Measurements from ENCODE around the gene STMND1.
"Not testable (repeated sequence)": the region's sequence is repeated elsewhere in the genome, so short reads cannot be mapped to it uniquely, and the experiment has no call there.

STMND1 gene

GRCh38 chr6:17070400-17070799, 31.4 kb upstream of the STMND1 start:
- H3K27ac ChIP-seq (ENCODE audit: low read length); H3K9me3 ChIP-seq (ENCODE audit: control insufficient read depth in 1 of 2, low read length in 2 of 2): not testable (repeated sequence)

DNA sequence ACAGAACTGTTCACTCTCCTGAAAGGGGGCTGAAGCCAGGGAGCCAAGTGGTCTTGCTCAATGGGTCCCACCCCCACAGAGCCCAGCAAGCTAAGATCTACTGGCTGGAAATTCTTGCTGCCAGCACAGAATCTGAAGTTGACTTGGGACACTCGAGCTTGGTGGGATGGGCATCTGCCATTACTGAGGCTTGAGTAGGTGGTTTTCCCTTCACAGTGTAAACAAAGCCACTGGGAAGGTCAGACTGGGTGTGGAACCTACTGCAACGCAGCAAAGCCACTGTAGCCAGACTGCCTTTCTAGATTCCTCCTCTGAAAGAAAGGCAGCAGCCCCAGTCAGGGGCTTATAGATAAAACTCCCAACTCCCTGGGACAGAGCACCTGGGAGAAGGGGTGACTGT, 28.3 kb upstream of the STMND1 start:
- not testable (repeated sequence) for H3K36me3 ChIP-seq (ENCODE audit: control insufficient read depth in 1 of 2, insufficient read depth in 2 of 2, low read length in 2 of 2); H3K4me3 ChIP-seq (ENCODE audit: low read depth in 1 of 2, low read length in 2 of 2); H3K27ac ChIP-seq (ENCODE audit: low read length); H3K27me3 ChIP-seq (ENCODE audit: low read depth, low read length); H3K9me3 ChIP-seq (ENCODE audit: control insufficient read depth in 1 of 2, low read length in 2 of 2); H3K4me1 ChIP-seq (ENCODE audit: control insufficient read depth in 1 of 2, insufficient read depth in 2 of 2, low read length in 2 of 2)

More at GRCh38 chr6:17070400-17070799, 31.4 kb upstream of the STMND1 start:
- not testable (repeated sequence) for H3K4me1 ChIP-seq (ENCODE audit: control insufficient read depth in 1 of 2, insufficient read depth in 2 of 2, low read length in 2 of 2); H3K36me3 ChIP-seq (ENCODE audit: control insufficient read depth in 1 of 2, insufficient read depth in 2 of 2, low read length in 2 of 2); H3K27me3 ChIP-seq (ENCODE audit: low read depth, low read length); H3K4me3 ChIP-seq (ENCODE audit: low read depth in 1 of 2, low read length in 2 of 2)

GRCh38 chr6:17081273-17081672, 20.6 kb upstream of the STMND1 start:
- no peak overlapping the region for H3K27ac ChIP-seq (ENCODE audit: low read length)
- no peak overlapping the region for H3K4me3 ChIP-seq (ENCODE audit: low read depth in 1 of 2, low read length in 2 of 2)
- H3K27me3 ChIP-seq (ENCODE audit: low read depth, low read length): no peaks in the 10 kb centered on the region
- H3K4me1 ChIP-seq (ENCODE audit: control insufficient read depth in 1 of 2, insufficient read depth in 2 of 2, low read length in 2 of 2): no peaks in the 10 kb centered on the region
- peaks cover 0 to 3% of the 10 kb centered on the region in 2 donors for H3K9me3 ChIP-seq (ENCODE audit: control insufficient read depth in 1 of 2, low read length in 2 of 2)
- H3K36me3 ChIP-seq (ENCODE audit: control insufficient read depth in 1 of 2, insufficient read depth in 2 of 2, low read length in 2 of 2): no peaks in the 10 kb centered on the region

GRCh38 chr6:17081860-17082508, 19.9 kb upstream of the STMND1 start:
- peak overlapping the region; percentile 14 for H3K27ac ChIP-seq (ENCODE audit: low read length)
- H3K4me1 ChIP-seq (ENCODE audit: control insufficient read depth in 1 of 2, insufficient read depth in 2 of 2, low read length in 2 of 2): no peaks in the 10 kb centered on the region
- H3K4me3 ChIP-seq (ENCODE audit: low read depth in 1 of 2, low read length in 2 of 2): no peak overlapping the region
- H3K27me3 ChIP-seq (ENCODE audit: low read depth, low read length): no peaks in the 10 kb centered on the region
- H3K9me3 ChIP-seq (ENCODE audit: control insufficient read depth in 1 of 2, low read length in 2 of 2): peaks cover 0 to 3% of the 10 kb centered on the region in 2 donors
- no peaks in the 10 kb centered on the region for H3K36me3 ChIP-seq (ENCODE audit: control insufficient read depth in 1 of 2, insufficient read depth in 2 of 2, low read length in 2 of 2)

DNA sequence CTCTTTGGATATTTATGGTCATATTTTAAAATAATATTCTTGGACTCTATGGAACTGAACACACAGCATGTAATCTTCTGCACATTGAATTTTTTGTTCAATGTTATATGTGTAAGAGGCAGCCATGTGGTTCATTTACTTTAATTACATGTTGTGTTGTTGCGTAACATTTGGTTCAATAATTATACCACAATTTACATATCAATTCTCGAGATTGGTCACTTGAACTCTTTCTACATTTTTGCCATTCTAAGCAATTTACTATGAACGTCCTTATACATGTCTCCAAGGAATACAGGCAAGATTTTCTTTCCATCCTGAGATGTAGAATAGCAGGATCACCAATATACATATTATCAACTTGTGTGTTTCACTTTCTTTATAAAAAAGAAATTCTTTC, 18.5 kb upstream of the STMND1 start:
- H3K36me3 ChIP-seq (ENCODE audit: control insufficient read depth in 1 of 2, insufficient read depth in 2 of 2, low read length in 2 of 2): no peaks in the 10 kb centered on the region
- peaks cover 0 to 3% of the 10 kb centered on the region in 2 donors for H3K9me3 ChIP-seq (ENCODE audit: control insufficient read depth in 1 of 2, low read length in 2 of 2)
- no peaks in the 10 kb centered on the region for H3K4me1 ChIP-seq (ENCODE audit: control insufficient read depth in 1 of 2, insufficient read depth in 2 of 2, low read length in 2 of 2)
- H3K4me3 ChIP-seq (ENCODE audit: low read depth in 1 of 2, low read length in 2 of 2): no peak overlapping the region
- H3K27me3 ChIP-seq (ENCODE audit: low read depth, low read length): no peaks in the 10 kb centered on the region
- H3K27ac ChIP-seq (ENCODE audit: low read length): no peak overlapping the region

DNA sequence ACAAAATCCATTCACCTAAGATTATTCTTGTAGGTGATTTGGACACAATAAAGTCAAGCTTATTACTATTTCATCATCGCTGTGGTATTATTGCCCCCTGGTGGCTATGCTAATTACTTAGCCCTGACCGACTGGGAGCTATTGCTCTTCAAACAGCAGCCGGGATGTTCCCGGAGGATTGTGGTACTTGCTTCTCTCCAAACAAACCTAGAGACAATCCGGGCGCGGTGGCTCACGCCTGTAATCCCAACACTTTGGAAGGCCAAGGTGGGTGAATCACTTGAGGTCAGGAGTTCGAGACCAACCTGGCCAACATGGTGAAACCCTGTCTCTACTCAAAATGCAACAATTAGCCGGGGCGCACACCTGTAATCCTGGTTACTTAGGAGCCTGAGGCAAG, 15.4 kb upstream of the STMND1 start:
- Histone ChIP-seq H3K4me3 (ENCODE audit: low read depth in 1 of 2, low read length in 2 of 2) (no peak overlapping the region), H3K36me3 (ENCODE audit: control insufficient read depth in 1 of 2, insufficient read depth in 2 of 2, low read length in 2 of 2) (no peaks in the 10 kb centered on the region), H3K27me3 (ENCODE audit: low read depth, low read length) (no peaks in the 10 kb centered on the region), H3K9me3 (ENCODE audit: control insufficient read depth in 1 of 2, low read length in 2 of 2) (no peaks in the 10 kb centered on the region), H3K27ac (ENCODE audit: low read length) (no peak overlapping the region), H3K4me1 (ENCODE audit: control insufficient read depth in 1 of 2, insufficient read depth in 2 of 2, low read length in 2 of 2) (no peaks in the 10 kb centered on the region)

- Histone ChIP-seq H3K36me3 (ENCODE audit: control insufficient read depth in 1 of 2, insufficient read depth in 2 of 2, low read length in 2 of 2) (no peaks in the 10 kb centered on the region), H3K4me1 (ENCODE audit: control insufficient read depth in 1 of 2, insufficient read depth in 2 of 2, low read length in 2 of 2) (no peaks in the 10 kb centered on the region), H3K27ac (ENCODE audit: low read length) (no peak overlapping the region), H3K9me3 (ENCODE audit: control insufficient read depth in 1 of 2, low read length in 2 of 2) (no peaks in the 10 kb centered on the region), H3K27me3 (ENCODE audit: low read depth, low read length) (no peaks in the 10 kb centered on the region), H3K4me3 (ENCODE audit: low read depth in 1 of 2, low read length in 2 of 2) (no peak overlapping the region)
Measured at GRCh38 chr6:17088091-17088611, 13.7 kb upstream of the STMND1 start.

GRCh38 chr6:17091122-17091521, 10.7 kb upstream of the STMND1 start:
- Histone ChIP-seq H3K36me3 (ENCODE audit: control insufficient read depth in 1 of 2, insufficient read depth in 2 of 2, low read length in 2 of 2) (no peaks in the 10 kb centered on the region), H3K9me3 (ENCODE audit: control insufficient read depth in 1 of 2, low read length in 2 of 2) (no peaks in the 10 kb centered on the region), H3K4me3 (ENCODE audit: low read depth in 1 of 2, low read length in 2 of 2) (no peak overlapping the region), H3K27ac (ENCODE audit: low read length) (no peak overlapping the region), H3K27me3 (ENCODE audit: low read depth, low read length) (no peaks in the 10 kb centered on the region), H3K4me1 (ENCODE audit: control insufficient read depth in 1 of 2, insufficient read depth in 2 of 2, low read length in 2 of 2) (no peaks in the 10 kb centered on the region)

- Histone ChIP-seq H3K4me1 (ENCODE audit: control insufficient read depth in 1 of 2, insufficient read depth in 2 of 2, low read length in 2 of 2) (no peaks in the 10 kb centered on the region), H3K4me3 (ENCODE audit: low read depth in 1 of 2, low read length in 2 of 2) (no peak overlapping the region), H3K9me3 (ENCODE audit: control insufficient read depth in 1 of 2, low read length in 2 of 2) (no peaks in the 10 kb centered on the region), H3K27me3 (ENCODE audit: low read depth, low read length) (no peaks in the 10 kb centered on the region), H3K36me3 (ENCODE audit: control insufficient read depth in 1 of 2, insufficient read depth in 2 of 2, low read length in 2 of 2) (no peaks in the 10 kb centered on the region), H3K27ac (ENCODE audit: low read length) (no peak overlapping the region)
Measured at GRCh38 chr6:17093686-17094085, 8.2 kb upstream of the STMND1 start.

GRCh38 chr6:17096096-17096495, 5.8 kb upstream of the STMND1 start:
- H3K36me3 ChIP-seq (ENCODE audit: control insufficient read depth in 1 of 2, insufficient read depth in 2 of 2, low read length in 2 of 2): no peaks in the 10 kb centered on the region
- no peaks in the 10 kb centered on the region for H3K27me3 ChIP-seq (ENCODE audit: low read depth, low read length)
- H3K27ac ChIP-seq (ENCODE audit: low read length): no peak overlapping the region
- no peaks in the 10 kb centered on the region for H3K9me3 ChIP-seq (ENCODE audit: control insufficient read depth in 1 of 2, low read length in 2 of 2)
- H3K4me3 ChIP-seq (ENCODE audit: low read depth in 1 of 2, low read length in 2 of 2): no peak overlapping the region
- H3K4me1 ChIP-seq (ENCODE audit: control insufficient read depth in 1 of 2, insufficient read depth in 2 of 2, low read length in 2 of 2): no peaks in the 10 kb centered on the region

DNA sequence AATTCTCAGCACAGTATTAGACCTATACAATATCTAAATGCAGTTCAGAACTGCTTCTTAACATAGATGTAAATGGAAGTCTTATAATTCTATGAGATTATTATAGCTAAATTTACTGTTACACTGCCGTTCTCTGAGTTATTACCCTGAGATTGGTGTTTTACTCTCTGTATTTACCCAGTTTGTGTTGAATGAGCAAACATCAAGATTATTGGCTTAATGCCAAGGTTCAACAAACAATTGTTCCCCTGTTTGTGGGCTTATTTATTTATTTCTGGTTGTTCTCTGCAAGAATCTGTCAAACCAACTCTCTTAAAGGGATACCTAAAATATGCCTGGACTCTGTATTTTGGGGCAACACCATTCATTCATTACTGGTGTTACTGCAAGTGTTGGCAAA, 5.2 kb upstream of the STMND1 start:
- no peaks in the 10 kb centered on the region for H3K36me3 ChIP-seq (ENCODE audit: control insufficient read depth in 1 of 2, insufficient read depth in 2 of 2, low read length in 2 of 2)
- H3K4me1 ChIP-seq (ENCODE audit: control insufficient read depth in 1 of 2, insufficient read depth in 2 of 2, low read length in 2 of 2): peaks cover 0 to 4% of the 10 kb centered on the region in 2 donors
- no peaks in the 10 kb centered on the region for H3K9me3 ChIP-seq (ENCODE audit: control insufficient read depth in 1 of 2, low read length in 2 of 2)
- no peaks in the 10 kb centered on the region for H3K27me3 ChIP-seq (ENCODE audit: low read depth, low read length)
- H3K27ac ChIP-seq (ENCODE audit: low read length): no peak overlapping the region
- H3K4me3 ChIP-seq (ENCODE audit: low read depth in 1 of 2, low read length in 2 of 2): no peak overlapping the region

GRCh38 chr6:17097982-17098381, 3.9 kb upstream of the STMND1 start:
- no peaks in the 10 kb centered on the region for H3K36me3 ChIP-seq (ENCODE audit: control insufficient read depth in 1 of 2, insufficient read depth in 2 of 2, low read length in 2 of 2)
- peaks cover 0 to 13% of the 10 kb centered on the region in 2 donors for H3K4me1 ChIP-seq (ENCODE audit: control insufficient read depth in 1 of 2, insufficient read depth in 2 of 2, low read length in 2 of 2)
- H3K27me3 ChIP-seq (ENCODE audit: low read depth, low read length): peaks cover 10% of the 10 kb centered on the region
- H3K27ac ChIP-seq (ENCODE audit: low read length): no peak overlapping the region
- no peaks in the 10 kb centered on the region for H3K9me3 ChIP-seq (ENCODE audit: control insufficient read depth in 1 of 2, low read length in 2 of 2)
- no peak overlapping the region for H3K4me3 ChIP-seq (ENCODE audit: low read depth in 1 of 2, low read length in 2 of 2)
